Measurements from ENCODE around the gene ZC3H4. TPM values are rescaled to one million over a fixed set of nuclear protein-coding genes. Genes with fewer than 3 reads are reported as not detected.
"Not testable (repeated sequence)": the region's sequence is repeated elsewhere in the genome, so short reads cannot be mapped to it uniquely, and the experiment has no call there.

The ZC3H4 gene
- total RNA-seq, 2 experiments from 2014 or later: 77.1 to 78.6 TPM

DNA sequence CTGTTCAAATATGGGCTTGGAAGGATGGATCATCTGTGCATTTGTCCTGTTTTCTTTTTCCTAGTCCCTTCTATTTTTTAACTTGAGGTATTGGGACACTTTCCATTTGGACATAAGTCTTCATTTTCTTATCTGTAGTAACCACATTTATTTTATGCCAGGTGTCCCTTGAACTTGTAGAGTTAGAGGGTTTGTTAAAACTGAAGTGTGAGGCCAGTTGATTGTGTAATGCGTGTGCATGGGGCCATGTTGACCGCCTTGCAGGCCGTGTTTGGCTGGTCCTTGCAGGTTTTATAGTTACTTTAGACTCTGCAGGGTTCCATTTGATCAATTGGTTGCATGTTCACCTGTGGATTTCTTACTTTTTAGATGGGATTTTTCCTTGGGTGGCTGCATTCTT, 38.1 kb upstream of the ZC3H4 start:
- peaks cover 57% of the 10 kb centered on the region for H3K4me1 Mint-ChIP-seq (ENCODE audit: low read depth)
- H3K27me3 Mint-ChIP-seq: no peaks in the 10 kb centered on the region
- H3K27ac Mint-ChIP-seq: no peak overlapping the region
- peaks cover 68% of the 10 kb centered on the region for H3K36me3 Mint-ChIP-seq
- intact Hi-C loops (cut with micrococcal nuclease): no loop called here
- POLR2A ChIA-PET: no interaction called here
- DNase-seq: no peak
- H3K9me3 Mint-ChIP-seq: no peaks in the 10 kb centered on the region
- H3K4me3 Mint-ChIP-seq: no peak overlapping the region
- CTCF ChIA-PET: interaction anchor here (11.0 kb wide), 1 partner anchor 95 kb away, joined by 151 read pairs; no protein-coding TSS in a partner anchor

DNA sequence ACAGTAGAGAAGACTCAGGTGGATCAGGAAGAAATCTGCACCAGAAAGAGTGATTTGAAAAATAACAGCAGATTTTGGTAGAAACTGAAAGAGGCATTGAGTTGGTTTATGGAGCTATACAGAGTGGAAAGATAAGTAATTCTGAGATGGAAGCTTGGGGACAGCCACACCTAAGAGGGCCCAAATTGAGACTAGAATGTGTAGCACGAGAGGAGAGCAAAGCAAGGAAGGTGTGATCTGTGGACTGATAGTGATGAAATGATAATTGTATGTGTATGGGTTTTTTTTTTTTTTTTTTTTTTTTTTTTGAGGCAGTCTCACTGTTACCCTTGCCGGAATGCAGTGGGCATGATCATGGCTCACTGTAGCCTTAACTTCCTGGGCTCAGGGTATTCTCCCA, 33.3 kb upstream of the ZC3H4 start:
- Mint-ChIP-seq H3K4me3 (peak overlapping the region; percentile 10), H3K27me3 (no peaks in the 10 kb centered on the region), H3K27ac (peak overlapping the region; percentile 72), H3K36me3 (peaks cover 68% of the 10 kb centered on the region), H3K4me1 (ENCODE audit: low read depth) (peaks cover 69% of the 10 kb centered on the region), H3K9me3 (no peaks in the 10 kb centered on the region)
- intact Hi-C loops (cut with micrococcal nuclease): loop anchor here (1.0 kb wide), 1 partner anchor 12 kb away; no protein-coding TSS in a partner anchor
- CTCF ChIA-PET: interaction anchor here (0.8 to 11.0 kb wide), 7 partner anchors 10 to 100 kb away, joined by 3 to 151 read pairs (median 5); partner anchors contain the start of gene SAE1
- POLR2A ChIA-PET: interaction anchor here (0.6 to 2.8 kb wide), 7 partner anchors 10 to 97 kb away, joined by 3 to 11 read pairs (median 5); no protein-coding TSS in a partner anchor
- DNase-seq: no peak

DNA sequence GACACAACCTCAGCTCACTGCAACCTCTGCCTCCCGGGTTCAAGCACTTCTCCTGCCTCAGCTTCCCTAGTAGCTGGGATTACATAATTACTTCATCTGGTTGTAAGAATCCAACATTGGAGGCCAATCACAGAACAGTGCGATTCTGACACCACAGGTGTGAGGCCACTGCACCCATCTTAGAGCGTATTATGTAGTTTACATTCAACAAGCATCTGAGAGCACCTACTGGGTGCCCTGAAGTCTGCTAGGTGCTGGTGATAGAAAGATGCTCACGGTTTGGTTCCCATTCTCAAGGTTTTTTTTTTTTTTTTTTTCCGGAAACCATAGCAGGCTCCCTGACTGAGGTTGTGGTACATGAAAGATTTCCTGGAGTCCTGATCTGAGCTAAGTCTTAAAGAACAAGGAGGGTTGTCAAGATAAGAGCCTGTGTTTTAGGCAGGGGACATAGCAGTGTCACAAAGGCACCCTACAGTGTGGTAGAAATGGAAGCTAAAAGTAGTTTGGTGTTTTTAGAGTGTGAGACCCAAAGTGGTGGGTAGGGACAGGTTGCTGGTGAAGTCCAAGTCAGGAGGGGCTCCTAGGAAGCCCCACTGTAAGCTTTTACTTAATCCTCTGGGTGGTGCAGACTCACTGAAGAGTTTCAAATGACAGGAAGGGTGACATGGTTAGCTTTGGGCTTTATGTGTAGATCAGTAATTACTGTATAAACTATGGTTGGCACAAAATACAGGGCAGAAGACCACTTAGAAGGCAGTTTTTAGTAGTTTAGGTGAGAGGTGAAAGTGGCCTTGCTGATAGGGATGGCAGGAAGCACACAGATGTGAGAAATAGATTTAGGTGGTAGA, 32.3 kb upstream of the ZC3H4 start:
- peaks cover 63% of the 10 kb centered on the region for H3K36me3 Mint-ChIP-seq
- CTCF ChIA-PET: interaction anchor here (0.6 to 11.0 kb wide), 12 partner anchors 11 to 305 kb away, joined by 3 to 151 read pairs (median 4); partner anchors contain the start of genes DHX34, SAE1 and ZC3H4

DNA sequence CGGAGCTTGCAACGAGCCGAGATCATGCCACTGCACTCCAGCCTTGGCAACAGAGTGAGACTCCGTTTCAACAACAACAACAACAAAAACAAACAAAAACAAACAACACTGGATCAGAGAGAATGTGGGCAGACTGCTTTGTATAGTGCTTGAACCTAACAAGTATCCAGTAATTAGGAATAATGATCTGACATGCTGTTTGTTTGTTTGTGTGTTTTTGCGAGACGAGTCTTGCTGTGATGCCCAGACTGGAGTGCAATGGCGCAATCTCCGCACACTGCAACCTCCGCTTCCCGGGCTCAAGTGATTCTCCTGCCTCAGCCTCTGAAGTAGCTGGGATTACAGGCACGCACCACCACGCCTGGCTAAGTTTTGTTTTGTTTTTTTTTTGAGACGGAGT, 31.1 kb upstream of the ZC3H4 start:
- Mint-ChIP-seq H3K4me1 (ENCODE audit: low read depth) (peaks cover 65% of the 10 kb centered on the region), H3K27me3 (no peaks in the 10 kb centered on the region), H3K4me3 (no peak overlapping the region), H3K9me3 (no peaks in the 10 kb centered on the region), H3K27ac (no peak overlapping the region), H3K36me3 (peaks cover 54% of the 10 kb centered on the region)
- intact Hi-C loops (cut with micrococcal nuclease): no loop called here
- no peak for DNase-seq
- ChIA-PET CTCF (interaction anchor here (1.0 to 11.0 kb wide), 5 partner anchors 13 to 102 kb away, joined by 4 to 151 read pairs (median 9); partner anchors contain the start of gene SAE1), POLR2A (interaction anchor here (1.1 to 2.8 kb wide), 2 partner anchors 14 to 31 kb away, joined by 3 to 11 read pairs; partner anchors contain the start of gene ZC3H4)

More for the DNA sequence above, 32.3 kb upstream of the ZC3H4 start:
- no peak for DNase-seq
- POLR2A ChIA-PET: interaction anchor here (1.1 to 2.8 kb wide), 8 partner anchors 11 to 98 kb away, joined by 3 to 11 read pairs (median 5); partner anchors contain the start of gene ZC3H4
- H3K27me3 Mint-ChIP-seq: no peaks in the 10 kb centered on the region
- H3K4me1 Mint-ChIP-seq (ENCODE audit: low read depth): peaks cover 73% of the 10 kb centered on the region
- H3K9me3 Mint-ChIP-seq: no peaks in the 10 kb centered on the region
- H3K27ac Mint-ChIP-seq: peak overlapping the region; percentile 72
- intact Hi-C loops (cut with micrococcal nuclease): loop anchor here (1.0 kb wide), 1 partner anchor 13 kb away; no protein-coding TSS in a partner anchor
- H3K4me3 Mint-ChIP-seq: no peak overlapping the region

DNA sequence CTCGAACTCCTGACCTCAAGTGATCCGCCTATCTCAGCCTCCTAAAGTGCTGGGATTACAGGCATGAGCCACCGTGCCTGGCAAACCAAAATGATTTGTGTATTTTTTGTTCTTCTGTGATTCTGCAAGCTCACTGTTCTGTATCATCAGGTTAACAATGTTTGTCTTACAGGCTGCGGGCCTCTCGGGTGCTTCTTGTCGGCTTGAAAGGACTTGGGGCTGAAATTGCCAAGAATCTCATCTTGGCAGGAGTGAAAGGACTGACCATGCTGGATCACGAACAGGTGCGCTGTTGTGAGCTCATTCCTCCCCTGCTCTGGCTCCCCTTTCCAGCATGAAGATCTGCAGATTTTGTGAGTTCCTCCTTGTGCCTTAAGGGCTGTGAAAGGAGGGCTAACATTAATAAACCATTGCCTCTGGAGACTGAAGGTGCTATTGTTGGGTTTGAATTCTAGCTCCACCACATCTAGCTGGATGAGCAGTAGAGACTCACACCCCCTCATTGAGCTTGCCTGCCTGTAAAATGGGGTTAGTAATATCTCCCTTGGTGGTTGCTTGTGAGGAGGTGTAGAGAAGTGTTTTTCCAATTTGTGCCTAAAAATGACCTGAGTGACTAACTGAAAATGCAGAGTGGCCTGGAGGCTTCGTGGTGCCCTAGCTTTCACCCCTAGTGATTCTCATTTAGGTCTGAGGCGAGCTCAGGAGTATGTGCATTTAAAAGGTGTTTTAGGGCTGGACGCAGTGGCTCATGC, 29.9 kb upstream of the ZC3H4 start:
- H3K36me3 Mint-ChIP-seq: peaks cover 55% of the 10 kb centered on the region
- peaks cover 68% of the 10 kb centered on the region for H3K4me1 Mint-ChIP-seq (ENCODE audit: low read depth)
- ChIA-PET CTCF (interaction anchor here (0.6 to 11.0 kb wide), 8 partner anchors 12 to 1700 kb away, joined by 3 to 151 read pairs (median 8); partner anchors contain the start of gene SAE1), POLR2A (interaction anchor here (0.6 to 1.0 kb wide), 5 partner anchors 8 to 43 kb away, joined by 3 to 4 read pairs (median 3); partner anchors contain the start of gene ZC3H4)
- peak; percentile 31 for DNase-seq
- intact Hi-C loops (cut with micrococcal nuclease): no loop called here
- no peaks in the 10 kb centered on the region for H3K9me3 Mint-ChIP-seq
- peak overlapping the region; percentile 36 for H3K27ac Mint-ChIP-seq
- H3K4me3 Mint-ChIP-seq: no peak overlapping the region
- H3K27me3 Mint-ChIP-seq: no peaks in the 10 kb centered on the region

DNA sequence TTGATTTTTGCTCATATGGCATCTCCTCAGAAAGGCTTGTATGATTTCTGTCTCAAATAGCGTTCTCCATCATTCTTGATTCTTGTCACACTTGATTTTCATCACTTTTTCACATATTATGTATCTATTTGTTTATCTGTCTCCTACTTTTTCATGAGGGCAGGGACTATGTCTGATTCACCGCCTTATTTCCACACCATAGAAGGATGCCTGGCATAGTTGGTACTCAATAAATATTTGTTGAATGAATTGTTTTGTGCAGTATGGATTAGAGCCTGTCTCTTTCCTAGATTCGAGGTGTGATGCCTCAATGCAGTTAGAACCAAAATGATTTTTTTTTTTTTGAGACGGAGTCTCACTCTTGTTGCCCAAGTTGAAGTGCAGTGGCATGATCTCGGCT, 29.2 kb upstream of the ZC3H4 start:
- intact Hi-C loops (cut with micrococcal nuclease): no loop called here
- Mint-ChIP-seq H3K27ac (no peak overlapping the region), H3K27me3 (no peaks in the 10 kb centered on the region), H3K4me3 (no peak overlapping the region), H3K36me3 (peaks cover 49% of the 10 kb centered on the region), H3K9me3 (no peaks in the 10 kb centered on the region), H3K4me1 (ENCODE audit: low read depth) (peaks cover 63% of the 10 kb centered on the region)
- no peak for DNase-seq
- CTCF ChIA-PET: interaction anchor here (0.9 to 11.0 kb wide), 5 partner anchors 12 to 302 kb away, joined by 3 to 151 read pairs (median 6); partner anchors contain the start of gene SAE1
- POLR2A ChIA-PET: no interaction called here

DNA sequence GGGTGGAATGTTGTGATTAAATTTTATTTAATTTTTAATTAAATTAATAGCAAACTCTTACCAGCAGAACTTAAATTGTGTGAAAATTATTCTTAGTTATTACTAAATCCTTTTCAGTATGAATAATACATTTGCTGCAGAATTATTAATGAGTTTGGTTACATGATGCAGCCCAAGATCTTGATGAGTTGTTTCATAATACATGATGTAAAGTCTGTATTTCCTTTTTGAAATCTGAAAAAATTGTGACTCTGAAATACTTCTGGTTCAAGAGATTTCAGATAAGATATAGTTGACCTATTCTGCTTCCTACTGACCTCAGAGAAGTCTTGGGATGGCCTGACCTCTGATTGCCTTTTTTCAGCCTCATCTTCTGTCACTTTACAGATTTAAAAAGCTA, 28.1 kb upstream of the ZC3H4 start:
- H3K27me3 Mint-ChIP-seq: no peaks in the 10 kb centered on the region
- no peak for DNase-seq
- H3K4me1 Mint-ChIP-seq (ENCODE audit: low read depth): peaks cover 56% of the 10 kb centered on the region
- H3K4me3 Mint-ChIP-seq: no peak overlapping the region
- H3K27ac Mint-ChIP-seq: peak overlapping the region; percentile 28
- H3K36me3 Mint-ChIP-seq: peaks cover 43% of the 10 kb centered on the region
- intact Hi-C loops (cut with micrococcal nuclease): no loop called here
- ChIA-PET POLR2A (interaction anchor here (1.1 kb wide), 1 partner anchor 11 kb away, joined by 3 read pairs; the partner anchor contains the start of gene SAE1), CTCF (interaction anchor here (1.0 to 1.6 kb wide), 2 partner anchors 11 to 16 kb away, joined by 3 read pairs; no protein-coding TSS in a partner anchor)
- no peaks in the 10 kb centered on the region for H3K9me3 Mint-ChIP-seq

DNA sequence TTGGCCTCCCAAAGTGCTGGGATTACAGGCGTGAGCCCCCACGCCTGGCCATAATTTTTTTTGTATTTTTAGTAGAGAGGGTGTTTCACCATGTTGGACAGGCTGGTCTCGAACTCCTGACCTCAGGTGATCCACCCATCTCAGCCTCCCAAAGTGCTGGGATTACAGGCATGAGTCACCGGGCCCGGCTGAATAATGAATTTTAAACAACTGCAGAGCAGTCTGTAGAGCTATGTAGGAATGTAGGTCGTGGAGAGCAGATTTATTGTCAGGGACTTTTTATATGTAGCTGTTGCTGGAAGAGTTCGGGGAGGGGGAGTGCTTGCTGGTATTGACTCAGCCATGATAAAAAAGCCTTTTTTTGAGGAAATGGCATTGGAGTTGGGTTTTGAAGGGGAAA, 27.7 kb upstream of the ZC3H4 start:
- intact Hi-C loops (cut with micrococcal nuclease); H3K4me3 Mint-ChIP-seq; H3K9me3 Mint-ChIP-seq; H3K27me3 Mint-ChIP-seq; DNase-seq: not testable (repeated sequence)
- Mint-ChIP-seq H3K27ac (peak overlapping the region; percentile 28), H3K36me3 (peaks cover 38% of the 10 kb centered on the region), H3K4me1 (ENCODE audit: low read depth) (peaks cover 52% of the 10 kb centered on the region)
- ChIA-PET CTCF (interaction anchor here (1.0 to 1.6 kb wide), 2 partner anchors 10 to 16 kb away, joined by 3 read pairs; no protein-coding TSS in a partner anchor), POLR2A (interaction anchor here (1.1 kb wide), 1 partner anchor 10 kb away, joined by 3 read pairs; the partner anchor contains the start of gene SAE1)

DNA sequence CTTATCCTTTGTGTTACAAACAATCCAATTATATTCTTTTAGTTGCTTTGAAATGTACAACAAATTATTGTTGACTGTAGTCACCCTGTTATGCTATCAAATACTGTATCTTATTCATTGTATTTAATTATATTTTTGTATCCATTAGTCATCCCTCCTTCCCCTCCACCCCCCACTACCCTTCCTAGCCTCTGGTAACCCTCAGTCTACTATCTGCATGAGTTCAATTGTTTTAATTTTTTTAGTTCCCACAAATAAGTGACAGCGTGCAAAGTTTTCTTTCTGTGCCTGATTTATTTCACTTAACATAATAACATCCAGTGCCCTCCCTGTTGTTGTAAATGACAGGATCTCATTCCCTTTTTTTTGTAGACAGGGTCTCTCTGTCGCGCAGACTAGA, 21.6 kb upstream of the ZC3H4 start:
- Mint-ChIP-seq H3K27me3 (peaks cover 4% of the 10 kb centered on the region), H3K4me1 (ENCODE audit: low read depth) (peaks cover 58% of the 10 kb centered on the region), H3K4me3 (no peak overlapping the region), H3K36me3 (peaks cover 41% of the 10 kb centered on the region), H3K9me3 (peaks cover 4% of the 10 kb centered on the region), H3K27ac (no peak overlapping the region)
- DNase-seq: no peak
- POLR2A ChIA-PET: interaction anchor here (1.0 kb wide), 1 partner anchor 8 kb away, joined by 3 read pairs; no protein-coding TSS in a partner anchor
- CTCF ChIA-PET: interaction anchor here (1.9 to 2.5 kb wide), 3 partner anchors 56 to 113 kb away, joined by 6 read pairs; no protein-coding TSS in a partner anchor
- intact Hi-C loops (cut with micrococcal nuclease): no loop called here

DNA sequence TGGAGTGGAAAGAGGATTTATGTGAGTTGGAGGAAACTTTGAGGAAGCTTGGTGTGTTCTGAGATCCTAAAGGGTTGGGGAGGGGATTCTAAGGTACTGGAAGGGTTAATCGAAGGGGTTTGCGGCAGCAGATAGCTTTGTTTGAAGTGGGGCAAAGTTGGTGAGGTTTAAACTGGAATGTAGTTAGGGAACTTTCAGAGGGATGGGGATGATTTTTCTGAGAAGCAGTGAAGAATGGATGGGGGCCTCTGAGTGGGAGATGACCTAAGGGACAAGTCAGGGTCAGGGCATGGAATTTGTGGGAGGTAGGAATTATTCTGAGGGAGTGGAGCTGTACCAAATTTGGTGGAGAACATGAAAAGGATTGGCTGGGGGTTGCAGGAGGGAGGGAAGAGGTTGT, 21.0 kb upstream of the ZC3H4 start:
- CTCF ChIA-PET: interaction anchor here (1.3 to 2.5 kb wide), 4 partner anchors 55 to 122 kb away, joined by 3 to 6 read pairs (median 6); no protein-coding TSS in a partner anchor
- H3K27ac Mint-ChIP-seq: no peak overlapping the region
- H3K9me3 Mint-ChIP-seq: peaks cover 4% of the 10 kb centered on the region
- H3K4me3 Mint-ChIP-seq: no peak overlapping the region
- peaks cover 41% of the 10 kb centered on the region for H3K36me3 Mint-ChIP-seq
- DNase-seq: no peak
- POLR2A ChIA-PET: interaction anchor here (0.9 kb wide), 1 partner anchor 57 kb away, joined by 3 read pairs; no protein-coding TSS in a partner anchor
- intact Hi-C loops (cut with micrococcal nuclease): no loop called here
- peaks cover 4% of the 10 kb centered on the region for H3K27me3 Mint-ChIP-seq
- H3K4me1 Mint-ChIP-seq (ENCODE audit: low read depth): peaks cover 60% of the 10 kb centered on the region

DNA sequence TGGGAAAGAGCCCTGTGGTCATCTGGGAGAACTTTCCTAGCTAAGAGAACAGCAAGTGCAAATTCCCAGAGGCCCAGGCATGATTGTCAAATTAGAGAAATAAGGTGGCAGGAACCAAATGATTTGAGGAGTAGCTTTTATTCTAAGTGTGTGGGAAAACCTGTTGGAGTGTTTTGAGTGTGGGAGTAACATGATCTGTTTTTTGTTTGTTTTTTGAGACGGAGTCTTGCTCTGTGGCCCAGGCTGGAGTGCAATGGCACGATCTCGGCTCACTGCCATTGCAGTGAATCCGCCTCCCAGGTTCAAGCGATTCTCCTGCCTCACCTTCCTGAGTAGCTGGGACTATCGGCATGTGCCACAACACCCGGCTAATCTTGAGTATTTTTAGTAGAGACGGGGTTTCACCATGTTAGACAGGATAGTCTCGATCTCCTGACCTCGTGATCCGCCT, 19.5 kb upstream of the ZC3H4 start:
- H3K4me3 Mint-ChIP-seq: peak overlapping the region; percentile 30
- H3K27ac Mint-ChIP-seq: no peak overlapping the region
- POLR2A ChIA-PET: interaction anchor here (0.7 to 2.8 kb wide), 3 partner anchors 13 to 93 kb away, joined by 3 to 22 read pairs (median 5); partner anchors contain the start of gene ZC3H4
- H3K27me3 Mint-ChIP-seq: peaks cover 4% of the 10 kb centered on the region
- H3K9me3 Mint-ChIP-seq: peaks cover 4% of the 10 kb centered on the region
- peaks cover 51% of the 10 kb centered on the region for H3K4me1 Mint-ChIP-seq (ENCODE audit: low read depth)
- peaks cover 35% of the 10 kb centered on the region for H3K36me3 Mint-ChIP-seq
- intact Hi-C loops (cut with micrococcal nuclease): no loop called here
- DNase-seq: no peak
- CTCF ChIA-PET: interaction anchor here (0.9 to 2.7 kb wide), 5 partner anchors 54 to 120 kb away, joined by 5 to 48 read pairs (median 6); no protein-coding TSS in a partner anchor
